ENCODE data around the gene IFIT1.

- TF ChIP-seq CTCF (IDR thresholded peaks at IDR 0.05) (no peak), POLR2AphosphoS5 (IDR thresholded peaks at IDR 0.05) (no peak), POLR2A (IDR thresholded peaks at IDR 0.05; ENCODE audit: low read depth) (no peak)
Observed at GRCh38 chr10:89440226-89441009, 48.0 kb downstream of the IFIT1 start.
